Activated gamma-delta T cell treated with Interleukin-2 at 50 U/mL for 16 hours (primary cell): ENCODE data around the gene CTCF.

Source experiments
- DNase-seq: peaks from one replicate; pipeline ENCODE4 v3.0.0-alpha.2; 2020

CTCF gene

GRCh38 chr16:67549936-67550335 is 12.4 kb upstream of the CTCF start:
- DNase-seq = no peak

- DNase-seq = no peak
These were observed 11.2 kb upstream of the CTCF start for GRCh38 chr16:67551091-67551490.

GRCh38 chr16:67551972-67552371 is 10.4 kb upstream of the CTCF start:
- no peak for DNase-seq

- DNase-seq = no peak
These were observed 9.8 kb upstream of the CTCF start for GRCh38 chr16:67552476-67552875.

- DNase-seq = no peak
These were observed 6.5 kb upstream of the CTCF start for GRCh38 chr16:67555795-67556212.

- no peak for DNase-seq
These were observed 3.5 kb upstream of the CTCF start for GRCh38 chr16:67558859-67559258.

GRCh38 chr16:67560827-67561342 is 1.4 kb upstream of the CTCF start:
- DNase-seq = no peak

GRCh38 chr16:67561501-67561823 is 864 bp upstream of the CTCF start:
- DNase-seq = no peak

GRCh38 chr16:67561824-67562525 is 351 bp upstream of the CTCF start:
- DNase-seq = peak; percentile 96

GRCh38 chr16:67562918-67563707 is 787 bp downstream of the CTCF start:
- peak; percentile 56 for DNase-seq

GRCh38 chr16:67563708-67564468 is 1.6 kb downstream of the CTCF start:
- no peak for DNase-seq

GRCh38 chr16:67565470-67566100 is 3.3 kb downstream of the CTCF start:
- DNase-seq = no peak

- DNase-seq = no peak
These were observed 9.1 kb downstream of the CTCF start for GRCh38 chr16:67571464-67571863.

- DNase-seq = no peak
These were observed 9.7 kb downstream of the CTCF start for GRCh38 chr16:67571981-67572431.

- no peak for DNase-seq
These were observed 17.4 kb downstream of the CTCF start for GRCh38 chr16:67579686-67580085.

GRCh38 chr16:67580202-67580601 is 17.9 kb downstream of the CTCF start:
- no peak for DNase-seq

GRCh38 chr16:67593288-67593687 is 31.0 kb downstream of the CTCF start:
- DNase-seq = no peak

GRCh38 chr16:67593701-67594100 is 31.4 kb downstream of the CTCF start:
- no peak for DNase-seq

- DNase-seq = no peak
These were observed 32.1 kb downstream of the CTCF start for GRCh38 chr16:67594256-67594915.

- no peak for DNase-seq
These were observed 32.6 kb downstream of the CTCF start for GRCh38 chr16:67594956-67595355.

- DNase-seq = no peak
These were observed 36.2 kb downstream of the CTCF start for GRCh38 chr16:67598527-67598926.

- no peak for DNase-seq
These were observed 43.3 kb downstream of the CTCF start for GRCh38 chr16:67605641-67606040.
